ENCODE data around the gene USH2A.

- TF ChIP-seq CTCF (IDR thresholded peaks at IDR 0.05) (no peak), POLR2A (IDR thresholded peaks at IDR 0.05) (no peak)
Measured at GRCh38 chr1:215844266-215844665, 579.0 kb downstream of the USH2A start.

Measured in adrenal gland (tissue), 5 donors.